DOHH2 (cell line): ENCODE data around the gene ADAMTS12.

ENCODE experiments used
- H3F3A ChIP-seq: fragments of 200-600 bp; sonication (generic), shearing (Covaris generic); 2 replicates; pipeline ENCODE4 v1.6.0; 2016; ENCODE audit warnings: antibody characterized with exemption, mild to moderate bottlenecking; ENCODE audit not compliant: control insufficient read depth, insufficient read depth
- H3K27ac ChIP-seq: fragments of 200-600 bp; sonication (generic); 2 replicates; pipeline ENCODE4 v1.5.1; 2014; ENCODE audit warnings: low read depth, mild to moderate bottlenecking, low read length, moderate library complexity
- H3K27me3 ChIP-seq: fragments of 200-600 bp; sonication (generic); 2 replicates; pipeline ENCODE4 v1.6.1; 2014; ENCODE audit warnings: mild to moderate bottlenecking, low read length, mixed read lengths; ENCODE audit not compliant: control insufficient read depth
- H3K36me3 ChIP-seq: fragments of 200-600 bp; sonication (generic); 2 replicates; pipeline ENCODE4 v1.6.1; 2014; ENCODE audit warnings: mild to moderate bottlenecking, low read length, moderate library complexity, mixed read lengths; ENCODE audit not compliant: control insufficient read depth
- H3K4me1 ChIP-seq: fragments of 200-600 bp; sonication (generic); 2 replicates; pipeline ENCODE4 v1.6.1; 2014; ENCODE audit warnings: mild to moderate bottlenecking, low read length, mixed read lengths; ENCODE audit not compliant: control insufficient read depth
- H3K4me2 ChIP-seq: fragments of 200-600 bp; sonication (generic); 2 replicates; pipeline ENCODE4 v1.6.0; 2014; ENCODE audit warnings: mild to moderate bottlenecking, low read length, moderate library complexity
- H3K4me3 ChIP-seq: fragments of 200-600 bp; sonication (generic); 2 replicates; pipeline ENCODE4 v1.5.1; 2014; ENCODE audit warnings: mild to moderate bottlenecking, low read length, mixed read lengths
- H3K79me2 ChIP-seq: fragments of 200-600 bp; sonication (generic); 2 replicates; pipeline ENCODE4 v1.6.1; 2014; ENCODE audit warnings: mild to moderate bottlenecking, low read length, mixed read lengths; ENCODE audit not compliant: control insufficient read depth
- H3K9me2 ChIP-seq: fragments of 200-600 bp; sonication (generic); replicated peaks from 2 replicates; pipeline ENCODE4 v1.6.1; 2014; ENCODE audit warnings: mild to moderate bottlenecking, low read length, mixed read lengths; ENCODE audit not compliant: control insufficient read depth
- H3K9me3 ChIP-seq: fragments of 200-600 bp; sonication (generic); 2 replicates; pipeline ENCODE4 v1.6.1; 2014; ENCODE audit warnings: antibody characterized with exemption, low read length, mixed read lengths; ENCODE audit not compliant: control insufficient read depth, insufficient read depth
- H4K20me1 ChIP-seq: fragments of 200-600 bp; sonication (generic); 2 replicates; pipeline ENCODE4 v1.6.0; 2014; ENCODE audit warnings: low read depth, mild to moderate bottlenecking, antibody characterized with exemption, low read length, moderate library complexity; ENCODE audit not compliant: control insufficient read depth, insufficient read depth
- CTCF ChIP-seq: fragments of 200-600 bp; sonication (generic); IDR thresholded peaks from one replicate; pipeline ENCODE4 v1.5.1; 2014; ENCODE audit warnings: antibody characterized with exemption, mild to moderate bottlenecking, low read depth, low read length; ENCODE audit not compliant: poor library complexity, severe bottlenecking
- EZH2phosphoT487 ChIP-seq: fragments of 200-600 bp; sonication (generic); IDR thresholded peaks from 2 replicates; pipeline ENCODE4 v1.6.1; 2017; ENCODE audit warnings: borderline replicate concordance, mild to moderate bottlenecking, antibody characterized with exemption, low read length, moderate library complexity, mixed read lengths

ADAMTS12 gene

GRCh38 chr5:33639474-33639873 lies 252.3 kb downstream of the ADAMTS12 start:
- Histone ChIP-seq H3K4me3 (no peak overlapping the region), H3F3A (no peaks in the 10 kb centered on the region), H3K9me2 (no peaks in the 10 kb centered on the region), H3K79me2 (no peaks in the 10 kb centered on the region), H3K4me2 (no peak overlapping the region), H4K20me1 (no peaks in the 10 kb centered on the region), H3K27ac (no peak overlapping the region), H3K27me3 (no peaks in the 10 kb centered on the region), H3K9me3 (no peaks in the 10 kb centered on the region), H3K4me1 (no peaks in the 10 kb centered on the region), H3K36me3 (no peaks in the 10 kb centered on the region)
- no peak for TF ChIP-seq CTCF
- no peak for TF ChIP-seq EZH2phosphoT487

- no peaks in the 10 kb centered on the region for H3K9me2 ChIP-seq
- no peaks in the 10 kb centered on the region for H3K79me2 ChIP-seq
- TF ChIP-seq CTCF (no peak), EZH2phosphoT487 (no peak)
- no peaks in the 10 kb centered on the region for H4K20me1 ChIP-seq
- H3K4me3 ChIP-seq, result no peak overlapping the region
- H3K27me3 ChIP-seq, result no peaks in the 10 kb centered on the region
- no peaks in the 10 kb centered on the region for H3K36me3 ChIP-seq
- H3F3A ChIP-seq, result no peaks in the 10 kb centered on the region
- H3K27ac ChIP-seq, result no peak overlapping the region
- H3K4me1 ChIP-seq, result no peaks in the 10 kb centered on the region
- H3K4me2 ChIP-seq, result no peak overlapping the region
- peaks cover 2% of the 10 kb centered on the region; the same call in 1 of the 2 replicates for H3K9me3 ChIP-seq
These were observed 254.8 kb downstream of the ADAMTS12 start for GRCh38 chr5:33637011-33637410.

- H3K9me2 ChIP-seq, result no peaks in the 10 kb centered on the region
- no peaks in the 10 kb centered on the region for H3K36me3 ChIP-seq
- no peaks in the 10 kb centered on the region for H3K27me3 ChIP-seq
- H3K4me3 ChIP-seq, result no peak overlapping the region
- H3K79me2 ChIP-seq, result no peaks in the 10 kb centered on the region
- no peak overlapping the region for H3K4me2 ChIP-seq
- TF ChIP-seq CTCF (no peak), EZH2phosphoT487 (no peak)
- peaks cover 2% of the 10 kb centered on the region; the same call in 1 of the 2 replicates for H3K9me3 ChIP-seq
- no peaks in the 10 kb centered on the region for H3K4me1 ChIP-seq
- H3F3A ChIP-seq, result no peaks in the 10 kb centered on the region
- no peaks in the 10 kb centered on the region for H4K20me1 ChIP-seq
- no peak overlapping the region for H3K27ac ChIP-seq
These were observed 256.2 kb downstream of the ADAMTS12 start for GRCh38 chr5:33635582-33635981.

- Histone ChIP-seq H4K20me1 (no peaks in the 10 kb centered on the region), H3K4me2 (no peak overlapping the region), H3K9me2 (no peaks in the 10 kb centered on the region), H3F3A (no peaks in the 10 kb centered on the region), H3K27ac (no peak overlapping the region), H3K79me2 (no peaks in the 10 kb centered on the region), H3K36me3 (no peaks in the 10 kb centered on the region), H3K4me3 (no peak overlapping the region), H3K9me3 (peaks cover 2% of the 10 kb centered on the region; the same call in 1 of the 2 replicates), H3K27me3 (no peaks in the 10 kb centered on the region), H3K4me1 (no peaks in the 10 kb centered on the region)
- TF ChIP-seq CTCF (no peak), EZH2phosphoT487 (no peak)
These were observed 258.1 kb downstream of the ADAMTS12 start for GRCh38 chr5:33633699-33634098.
